Measurements from ENCODE around the gene CDK7.

DNA sequence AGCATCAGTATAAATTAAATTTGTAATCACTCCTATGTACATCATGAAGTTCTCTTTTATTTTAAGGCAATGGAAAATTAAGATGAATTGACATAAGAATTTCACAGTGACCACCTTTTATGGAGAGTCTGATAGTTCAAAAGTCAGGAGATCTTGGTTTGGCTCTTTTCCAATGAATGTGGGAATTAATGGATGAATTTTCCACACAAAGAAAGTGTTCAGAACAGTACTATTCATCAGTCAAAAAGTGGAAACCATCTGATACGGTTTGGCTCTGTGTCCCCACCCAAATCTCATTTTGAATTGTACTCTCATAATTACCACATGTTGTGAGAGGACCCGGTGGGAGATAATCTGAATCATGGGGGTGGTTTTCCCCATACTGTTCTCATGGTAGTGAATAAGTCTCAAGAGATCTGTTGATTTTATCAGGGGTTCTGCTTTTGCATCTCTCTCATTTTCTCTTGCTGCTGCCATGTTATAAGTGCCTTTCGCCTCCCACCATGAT, 73.4 kb downstream of the CDK7 start:
- TF ChIP-seq, protein P1, sequence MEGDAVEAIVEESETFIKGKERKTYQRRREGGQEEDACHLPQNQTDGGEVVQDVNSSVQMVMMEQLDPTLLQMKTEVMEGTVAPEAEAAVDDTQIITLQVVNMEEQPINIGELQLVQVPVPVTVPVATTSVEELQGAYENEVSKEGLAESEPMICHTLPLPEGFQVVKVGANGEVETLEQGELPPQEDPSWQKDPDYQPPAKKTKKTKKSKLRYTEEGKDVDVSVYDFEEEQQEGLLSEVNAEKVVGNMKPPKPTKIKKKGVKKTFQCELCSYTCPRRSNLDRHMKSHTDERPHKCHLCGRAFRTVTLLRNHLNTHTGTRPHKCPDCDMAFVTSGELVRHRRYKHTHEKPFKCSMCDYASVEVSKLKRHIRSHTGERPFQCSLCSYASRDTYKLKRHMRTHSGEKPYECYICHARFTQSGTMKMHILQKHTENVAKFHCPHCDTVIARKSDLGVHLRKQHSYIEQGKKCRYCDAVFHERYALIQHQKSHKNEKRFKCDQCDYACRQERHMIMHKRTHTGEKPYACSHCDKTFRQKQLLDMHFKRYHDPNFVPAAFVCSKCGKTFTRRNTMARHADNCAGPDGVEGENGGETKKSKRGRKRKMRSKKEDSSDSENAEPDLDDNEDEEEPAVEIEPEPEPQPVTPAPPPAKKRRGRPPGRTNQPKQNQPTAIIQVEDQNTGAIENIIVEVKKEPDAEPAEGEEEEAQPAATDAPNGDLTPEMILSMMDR (IDR thresholded peaks at IDR 0.05) = no peak
- TF ChIP-seq FOXM1 (IDR thresholded peaks at IDR 0.05; ENCODE audit: low read depth) = no peak
- no peak for TF ChIP-seq POLR2AphosphoS5 (IDR thresholded peaks at IDR 0.05; ENCODE audit: low read depth, low read length)
- TF ChIP-seq, protein P2, sequence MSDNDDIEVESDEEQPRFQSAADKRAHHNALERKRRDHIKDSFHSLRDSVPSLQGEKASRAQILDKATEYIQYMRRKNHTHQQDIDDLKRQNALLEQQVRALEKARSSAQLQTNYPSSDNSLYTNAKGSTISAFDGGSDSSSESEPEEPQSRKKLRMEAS (IDR thresholded peaks at IDR 0.05; ENCODE audit: low read depth) = no peak
- TF ChIP-seq RAD21 (IDR thresholded peaks at IDR 0.05; ENCODE audit: low read length) = no peak
- TF ChIP-seq MEF2A (IDR thresholded peaks at IDR 0.05; ENCODE audit: borderline replicate concordance, low read depth) = no peak
- no peak for TF ChIP-seq JUND (IDR thresholded peaks at IDR 0.05)
- no peak for TF ChIP-seq NFIC (IDR thresholded peaks at IDR 0.05; ENCODE audit: borderline replicate concordance)
- no peak for TF ChIP-seq SMC3 (IDR thresholded peaks at IDR 0.05; ENCODE audit: low read depth, low read length)
- no peak for TF ChIP-seq EP300 (IDR thresholded peaks at IDR 0.05; ENCODE audit: borderline replicate concordance in 1 of 2, low read depth in 1 of 2, low read length in 1 of 2)
- no peak for TF ChIP-seq NRF1 (IDR thresholded peaks at IDR 0.05; ENCODE audit: low read depth, low read length)
- no peak for TF ChIP-seq RCOR1 (IDR thresholded peaks at IDR 0.05; ENCODE audit: low read length)
- no peak for TF ChIP-seq TEAD4 (IDR thresholded peaks at IDR 0.05; ENCODE audit: borderline replicate concordance, insufficient read depth)
- no peak for TF ChIP-seq USF1 (IDR thresholded peaks at IDR 0.05; ENCODE audit: borderline replicate concordance, low read depth)

All from SK-N-SH (cell line).